ENCODE measurements around the gene ADRA2C.

ADRA2C gene

DNA sequence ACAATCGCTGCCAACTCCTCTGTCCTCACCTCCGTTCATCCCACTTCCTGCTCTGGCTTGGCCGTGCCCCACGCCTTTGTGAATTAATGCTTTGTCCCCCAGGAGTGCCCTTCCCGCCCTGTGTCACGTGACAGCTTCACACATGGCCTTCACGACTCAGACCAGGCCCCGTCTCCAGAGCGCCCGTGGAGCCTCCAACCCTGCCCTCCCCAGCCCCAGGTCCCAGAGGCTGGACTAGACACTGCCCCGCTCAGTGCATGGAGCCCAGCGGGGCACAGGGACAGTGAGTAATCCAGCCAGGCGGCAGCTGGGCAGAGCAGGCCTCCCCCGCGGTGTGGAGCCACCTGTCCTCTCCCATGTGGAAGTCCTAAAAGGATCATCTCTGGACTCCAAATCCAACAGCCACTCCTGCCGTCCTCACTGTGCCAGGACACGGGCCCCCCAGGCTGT lies 7.4 kb downstream of the ADRA2C start:
- TF ChIP-seq EGR1 (IDR thresholded peaks at IDR 0.05), result no peak
- TF ChIP-seq ZBTB7A (IDR thresholded peaks at IDR 0.05; ENCODE audit: low read depth), result no peak
- TF ChIP-seq FOXM1 (IDR thresholded peaks at IDR 0.05; ENCODE audit: borderline replicate concordance, low read depth), result no peak

DNA sequence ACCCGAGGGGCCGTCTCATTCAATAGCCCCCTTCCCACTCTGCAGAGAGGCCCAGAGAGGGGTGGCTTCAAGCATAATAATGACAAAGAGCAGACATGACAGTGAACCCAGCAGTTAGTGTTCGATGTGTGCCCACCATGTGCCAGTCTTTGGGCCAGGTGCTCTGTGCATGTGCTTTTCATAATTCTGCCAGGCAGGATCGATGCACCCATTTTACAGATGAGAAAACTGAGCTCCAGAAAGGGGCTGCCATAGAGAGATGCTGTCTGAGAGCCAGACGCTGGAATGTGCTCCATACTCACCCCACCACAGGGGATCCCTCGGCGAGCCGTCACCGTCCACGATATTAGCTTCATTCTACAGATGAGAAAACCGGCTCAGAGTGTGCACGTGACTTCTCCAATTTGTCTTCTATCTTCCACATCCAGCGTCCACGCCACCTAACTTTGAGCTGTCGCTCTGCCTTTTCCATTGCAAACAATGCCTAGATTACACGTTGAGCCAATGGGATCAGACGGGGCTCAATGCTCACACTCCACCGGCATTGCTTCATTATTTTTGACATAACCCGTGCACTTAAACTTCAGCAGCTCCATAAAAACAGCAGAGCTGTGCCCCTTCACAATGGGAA lies 8.2 kb downstream of the ADRA2C start:
- TF ChIP-seq, protein P1, sequence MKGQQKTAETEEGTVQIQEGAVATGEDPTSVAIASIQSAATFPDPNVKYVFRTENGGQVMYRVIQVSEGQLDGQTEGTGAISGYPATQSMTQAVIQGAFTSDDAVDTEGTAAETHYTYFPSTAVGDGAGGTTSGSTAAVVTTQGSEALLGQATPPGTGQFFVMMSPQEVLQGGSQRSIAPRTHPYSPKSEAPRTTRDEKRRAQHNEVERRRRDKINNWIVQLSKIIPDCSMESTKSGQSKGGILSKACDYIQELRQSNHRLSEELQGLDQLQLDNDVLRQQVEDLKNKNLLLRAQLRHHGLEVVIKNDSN (IDR thresholded peaks at IDR 0.05), result no peak
- TF ChIP-seq RAD21 (IDR thresholded peaks at IDR 0.05; ENCODE audit: low read depth), result no peak
- TF ChIP-seq CEBPB (IDR thresholded peaks at IDR 0.05), result no peak
- no peak for TF ChIP-seq TAF1 (IDR thresholded peaks at IDR 0.05; ENCODE audit: low read depth)
- TF ChIP-seq TEAD4 (IDR thresholded peaks at IDR 0.05), result no peak
- no peak for TF ChIP-seq EGR1 (IDR thresholded peaks at IDR 0.05)
- TF ChIP-seq, protein P2, sequence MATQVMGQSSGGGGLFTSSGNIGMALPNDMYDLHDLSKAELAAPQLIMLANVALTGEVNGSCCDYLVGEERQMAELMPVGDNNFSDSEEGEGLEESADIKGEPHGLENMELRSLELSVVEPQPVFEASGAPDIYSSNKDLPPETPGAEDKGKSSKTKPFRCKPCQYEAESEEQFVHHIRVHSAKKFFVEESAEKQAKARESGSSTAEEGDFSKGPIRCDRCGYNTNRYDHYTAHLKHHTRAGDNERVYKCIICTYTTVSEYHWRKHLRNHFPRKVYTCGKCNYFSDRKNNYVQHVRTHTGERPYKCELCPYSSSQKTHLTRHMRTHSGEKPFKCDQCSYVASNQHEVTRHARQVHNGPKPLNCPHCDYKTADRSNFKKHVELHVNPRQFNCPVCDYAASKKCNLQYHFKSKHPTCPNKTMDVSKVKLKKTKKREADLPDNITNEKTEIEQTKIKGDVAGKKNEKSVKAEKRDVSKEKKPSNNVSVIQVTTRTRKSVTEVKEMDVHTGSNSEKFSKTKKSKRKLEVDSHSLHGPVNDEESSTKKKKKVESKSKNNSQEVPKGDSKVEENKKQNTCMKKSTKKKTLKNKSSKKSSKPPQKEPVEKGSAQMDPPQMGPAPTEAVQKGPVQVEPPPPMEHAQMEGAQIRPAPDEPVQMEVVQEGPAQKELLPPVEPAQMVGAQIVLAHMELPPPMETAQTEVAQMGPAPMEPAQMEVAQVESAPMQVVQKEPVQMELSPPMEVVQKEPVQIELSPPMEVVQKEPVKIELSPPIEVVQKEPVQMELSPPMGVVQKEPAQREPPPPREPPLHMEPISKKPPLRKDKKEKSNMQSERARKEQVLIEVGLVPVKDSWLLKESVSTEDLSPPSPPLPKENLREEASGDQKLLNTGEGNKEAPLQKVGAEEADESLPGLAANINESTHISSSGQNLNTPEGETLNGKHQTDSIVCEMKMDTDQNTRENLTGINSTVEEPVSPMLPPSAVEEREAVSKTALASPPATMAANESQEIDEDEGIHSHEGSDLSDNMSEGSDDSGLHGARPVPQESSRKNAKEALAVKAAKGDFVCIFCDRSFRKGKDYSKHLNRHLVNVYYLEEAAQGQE (IDR thresholded peaks at IDR 0.05; ENCODE audit: low read depth), result no peak
- no peak for TF ChIP-seq YY1 (IDR thresholded peaks at IDR 0.05; ENCODE audit: low read depth)
- TF ChIP-seq EP300 (IDR thresholded peaks at IDR 0.05; ENCODE audit: borderline replicate concordance), result no peak
- TF ChIP-seq ZBTB7A (IDR thresholded peaks at IDR 0.05; ENCODE audit: low read depth), result no peak
- no peak for TF ChIP-seq FOXM1 (IDR thresholded peaks at IDR 0.05; ENCODE audit: borderline replicate concordance, low read depth)
- TF ChIP-seq, protein P3, sequence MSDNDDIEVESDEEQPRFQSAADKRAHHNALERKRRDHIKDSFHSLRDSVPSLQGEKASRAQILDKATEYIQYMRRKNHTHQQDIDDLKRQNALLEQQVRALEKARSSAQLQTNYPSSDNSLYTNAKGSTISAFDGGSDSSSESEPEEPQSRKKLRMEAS (IDR thresholded peaks at IDR 0.05), result no peak
- no peak for TF ChIP-seq TCF12 (IDR thresholded peaks at IDR 0.05; ENCODE audit: low read depth)
- no peak for TF ChIP-seq CREB1 (IDR thresholded peaks at IDR 0.05; ENCODE audit: low read depth)
- TF ChIP-seq NFIC (IDR thresholded peaks at IDR 0.05), result no peak

DNA sequence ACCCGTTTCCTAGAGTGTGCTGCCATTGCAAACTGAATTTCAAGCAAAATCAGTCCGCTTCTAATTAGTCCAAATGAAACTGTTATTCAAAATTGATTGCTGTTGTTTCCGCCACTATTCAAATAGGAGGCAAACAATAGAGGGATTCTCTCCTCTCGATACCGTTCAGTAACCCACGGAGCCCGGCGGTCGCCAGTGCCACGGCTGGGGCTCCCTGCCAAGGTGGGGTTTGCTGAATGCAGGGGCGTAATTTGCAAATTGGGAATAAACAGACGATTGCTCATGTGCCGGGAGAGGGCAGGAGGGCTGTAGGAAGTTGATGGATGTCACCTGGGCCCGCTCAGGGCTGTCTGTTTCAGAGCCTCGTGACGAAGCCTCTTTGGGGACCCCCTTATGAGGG lies 8.8 kb downstream of the ADRA2C start:
- TF ChIP-seq CEBPB (IDR thresholded peaks at IDR 0.05) (no peak), ZBTB7A (IDR thresholded peaks at IDR 0.05; ENCODE audit: low read depth) (no peak), RAD21 (IDR thresholded peaks at IDR 0.05; ENCODE audit: low read depth) (no peak), FOXM1 (IDR thresholded peaks at IDR 0.05; ENCODE audit: borderline replicate concordance, low read depth) (no peak), EGR1 (IDR thresholded peaks at IDR 0.05) (no peak), TAF1 (IDR thresholded peaks at IDR 0.05; ENCODE audit: low read depth) (no peak), NFIC (IDR thresholded peaks at IDR 0.05) (no peak), CREB1 (IDR thresholded peaks at IDR 0.05; ENCODE audit: low read depth) (no peak), TEAD4 (IDR thresholded peaks at IDR 0.05) (no peak), TCF12 (IDR thresholded peaks at IDR 0.05; ENCODE audit: low read depth) (no peak), EP300 (IDR thresholded peaks at IDR 0.05; ENCODE audit: borderline replicate concordance) (no peak), YY1 (IDR thresholded peaks at IDR 0.05; ENCODE audit: low read depth) (no peak)
- TF ChIP-seq, protein P3 (IDR thresholded peaks at IDR 0.05), result no peak
- TF ChIP-seq, protein P2 (IDR thresholded peaks at IDR 0.05; ENCODE audit: low read depth), result no peak

DNA sequence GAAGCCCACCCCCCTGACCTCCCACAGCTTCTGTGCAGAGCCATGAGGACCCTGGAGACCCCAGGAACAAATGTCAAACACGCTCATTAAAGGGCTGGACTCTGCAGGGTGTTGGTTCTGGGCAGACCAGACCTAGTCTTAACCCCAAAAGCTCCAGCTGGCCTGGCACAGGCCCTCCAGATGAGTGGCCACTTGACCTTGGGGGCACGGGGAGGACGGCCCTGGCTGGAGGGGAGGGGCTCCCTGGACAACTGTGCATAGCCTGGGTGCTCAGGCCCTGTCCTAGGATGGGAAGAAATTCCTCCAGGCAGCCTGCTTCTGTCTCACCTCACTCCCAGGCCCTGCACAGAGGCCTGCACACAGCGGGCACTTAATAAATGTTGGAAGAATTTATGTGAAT lies 9.4 kb downstream of the ADRA2C start:
- TF ChIP-seq, protein P2 (IDR thresholded peaks at IDR 0.05; ENCODE audit: low read depth), result no peak
- TF ChIP-seq TCF12 (IDR thresholded peaks at IDR 0.05; ENCODE audit: low read depth), result no peak
- no peak for TF ChIP-seq RAD21 (IDR thresholded peaks at IDR 0.05; ENCODE audit: low read depth)
- TF ChIP-seq, protein P1 (IDR thresholded peaks at IDR 0.05), result no peak
- no peak for TF ChIP-seq TEAD4 (IDR thresholded peaks at IDR 0.05)
- no peak for TF ChIP-seq YY1 (IDR thresholded peaks at IDR 0.05; ENCODE audit: low read depth)
- TF ChIP-seq ZBTB7A (IDR thresholded peaks at IDR 0.05; ENCODE audit: low read depth), result no peak
- TF ChIP-seq NFIC (IDR thresholded peaks at IDR 0.05), result no peak
- TF ChIP-seq FOXM1 (IDR thresholded peaks at IDR 0.05; ENCODE audit: borderline replicate concordance, low read depth), result no peak
- no peak for TF ChIP-seq EP300 (IDR thresholded peaks at IDR 0.05; ENCODE audit: borderline replicate concordance)
- TF ChIP-seq EGR1 (IDR thresholded peaks at IDR 0.05), result no peak
- TF ChIP-seq, protein P3 (IDR thresholded peaks at IDR 0.05), result no peak
- TF ChIP-seq TAF1 (IDR thresholded peaks at IDR 0.05; ENCODE audit: low read depth), result no peak
- no peak for TF ChIP-seq CEBPB (IDR thresholded peaks at IDR 0.05)
